ENCODE data around the gene AAMP.

AAMP gene

GRCh38 chr2:218218268-218219185 lies 51.4 kb downstream of the AAMP start:
- peaks cover 41 to 65% (median 54%) of the 10 kb centered on the region in 4 experiments for H3K4me1 ChIP-seq (ENCODE audit: control extremely low read depth in 1 of 4, control insufficient read depth in 4 of 4, insufficient read depth in 4 of 4, low read length in 3 of 4)
- peaks cover 0 to 18% (median 2%) of the 10 kb centered on the region in 4 experiments for H3K36me3 ChIP-seq (ENCODE audit: control insufficient read depth in 4 of 4, insufficient read depth in 4 of 4, low read length in 3 of 4)
- POLR2A ChIA-PET, result interaction anchor here (0.6 to 1.9 kb wide), 3 partner anchors 12 to 1734 kb away, joined by 3 to 8 read pairs (median 3); no protein-coding TSS in a partner anchor
- DNase-seq, result peak; percentile 50 to 86 (median 78)
- no peaks in the 10 kb centered on the region for H3K9me3 ChIP-seq (ENCODE audit: control extremely low read depth in 1 of 5, control insufficient read depth in 4 of 5, insufficient read depth in 2 of 5, low read depth in 1 of 5, low read length in 4 of 5)
- peak overlapping the region in 6 of 7 experiments; percentile 91 to 99 (median 96) for H3K4me3 ChIP-seq (ENCODE audit: control insufficient read depth in 1 of 7, extremely low read depth in 1 of 7, insufficient read depth in 4 of 7, low read depth in 2 of 7, low read length in 6 of 7)
- CTCF ChIA-PET, result interaction anchor here (0.6 to 6.4 kb wide), 7 partner anchors 9 to 41 kb away, joined by 3 to 59 read pairs (median 3); no protein-coding TSS in a partner anchor
- H3K27me3 ChIP-seq (replicated peaks in 2 of 5; ENCODE audit: control insufficient read depth in 4 of 5, insufficient read depth in 5 of 5, low read length in 4 of 5), result no peaks in the 10 kb centered on the region
- WGBS (ENCODE audit: insufficient coverage), result 0% methylated on average over 2 of the region's 4 CpGs
- H3K27ac ChIP-seq (ENCODE audit: insufficient read depth in 1 of 2, low read depth in 1 of 2, low read length in 2 of 2, poor library complexity in 1 of 2, severe bottlenecking in 2 of 2), result peak overlapping the region; percentile 94 to 96

GRCh38 chr2:218217360-218218267 lies 52.3 kb downstream of the AAMP start:
- Histone ChIP-seq H3K4me3 (ENCODE audit: control insufficient read depth in 1 of 7, extremely low read depth in 1 of 7, insufficient read depth in 4 of 7, low read depth in 2 of 7, low read length in 6 of 7) (peak overlapping the region; percentile 91 to 99 (median 95)), H3K36me3 (ENCODE audit: control insufficient read depth in 4 of 4, insufficient read depth in 4 of 4, low read length in 3 of 4) (peaks cover 0 to 11% (median 1%) of the 10 kb centered on the region in 4 experiments), H3K4me1 (ENCODE audit: control extremely low read depth in 1 of 4, control insufficient read depth in 4 of 4, insufficient read depth in 4 of 4, low read length in 3 of 4) (peaks cover 35 to 56% (median 50%) of the 10 kb centered on the region in 4 experiments), H3K27ac (ENCODE audit: insufficient read depth in 1 of 2, low read depth in 1 of 2, low read length in 2 of 2, poor library complexity in 1 of 2, severe bottlenecking in 2 of 2) (peak overlapping the region; percentile 94 to 96), H3K27me3 (replicated peaks in 2 of 5; ENCODE audit: control insufficient read depth in 4 of 5, insufficient read depth in 5 of 5, low read length in 4 of 5) (no peaks in the 10 kb centered on the region), H3K9me3 (ENCODE audit: control extremely low read depth in 1 of 5, control insufficient read depth in 4 of 5, insufficient read depth in 2 of 5, low read depth in 1 of 5, low read length in 4 of 5) (no peaks in the 10 kb centered on the region)
- ChIA-PET CTCF (interaction anchor here (0.8 to 6.4 kb wide), 3 partner anchors 14 to 84 kb away, joined by 3 to 59 read pairs (median 3); no protein-coding TSS in a partner anchor), POLR2A (interaction anchor here (1.7 kb wide), 1 partner anchor 12 kb away, joined by 9 read pairs; no protein-coding TSS in a partner anchor)
- DNase-seq, result peak; percentile 49 to 78 (median 73)
- 0% methylated on average over 36 of the region's 47 CpGs for whole genome bisulfite sequencing (ENCODE audit: insufficient coverage)

GRCh38 chr2:218216674-218217359 lies 53.1 kb downstream of the AAMP start, which contains the start of gene ARPC2:
Gene ARPC2, plus strand, starts transcription at chr2:218217189. Its CDS starts 282 bp downstream, at chr2:218217471.
- WGBS (ENCODE audit: insufficient coverage), result under 1% methylated on average over 28 of the region's 60 CpGs
- CTCF ChIA-PET, result interaction anchor here (0.8 to 2.1 kb wide), 4 partner anchors 30 to 85 kb away, joined by 3 to 6 read pairs (median 3); partner anchors contain the start of genes AAMP and PNKD
- no peaks in the 10 kb centered on the region for H3K27me3 ChIP-seq (replicated peaks in 2 of 5; ENCODE audit: control insufficient read depth in 4 of 5, insufficient read depth in 5 of 5, low read length in 4 of 5)

GRCh38 chr2:218216336-218216673 lies 53.6 kb downstream of the AAMP start:
- CTCF ChIA-PET, result interaction anchor here (0.6 to 2.1 kb wide), 7 partner anchors 15 to 76 kb away, joined by 3 to 7 read pairs (median 4); partner anchors contain the start of genes AAMP and PNKD
- no peak for DNase-seq

More at GRCh38 chr2:218216674-218217359, 53.1 kb downstream of the AAMP start, which contains the start of gene ARPC2:
- H3K4me3 ChIP-seq (ENCODE audit: control insufficient read depth in 1 of 7, extremely low read depth in 1 of 7, insufficient read depth in 4 of 7, low read depth in 2 of 7, low read length in 6 of 7), result peak within 1 kb of the TSS; percentile 91 to 99 (median 95)
- POLR2A ChIA-PET, result interaction anchor here (0.6 to 1.7 kb wide), 3 partner anchors 9 to 311 kb away, joined by 3 to 9 read pairs (median 3); no protein-coding TSS in a partner anchor
- DNase-seq, result peak; percentile 96 to 98 (median 97)
- H3K27ac ChIP-seq (ENCODE audit: insufficient read depth in 1 of 2, low read depth in 1 of 2, low read length in 2 of 2, poor library complexity in 1 of 2, severe bottlenecking in 2 of 2), result peak within 1 kb of the TSS; percentile 94 to 96
- peaks cover 0 to 11% (median 1%) of the 10 kb centered on the region in 4 experiments for H3K36me3 ChIP-seq (ENCODE audit: control insufficient read depth in 4 of 4, insufficient read depth in 4 of 4, low read length in 3 of 4)
- no peaks in the 10 kb centered on the region for H3K9me3 ChIP-seq (ENCODE audit: control extremely low read depth in 1 of 5, control insufficient read depth in 4 of 5, insufficient read depth in 2 of 5, low read depth in 1 of 5, low read length in 4 of 5)
- peaks cover 31 to 49% (median 44%) of the 10 kb centered on the region in 4 experiments for H3K4me1 ChIP-seq (ENCODE audit: control extremely low read depth in 1 of 4, control insufficient read depth in 4 of 4, insufficient read depth in 4 of 4, low read length in 3 of 4)

More at GRCh38 chr2:218216336-218216673, 53.6 kb downstream of the AAMP start:
- peak overlapping the region; percentile 65 to 99 (median 95) for H3K4me3 ChIP-seq (ENCODE audit: control insufficient read depth in 1 of 7, extremely low read depth in 1 of 7, insufficient read depth in 4 of 7, low read depth in 2 of 7, low read length in 6 of 7)
- WGBS (ENCODE audit: insufficient coverage), result 91% methylated on average over 5 of the region's 9 CpGs
- peaks cover 0 to 11% (median 1%) of the 10 kb centered on the region in 4 experiments for H3K36me3 ChIP-seq (ENCODE audit: control insufficient read depth in 4 of 4, insufficient read depth in 4 of 4, low read length in 3 of 4)
- H3K27ac ChIP-seq (ENCODE audit: insufficient read depth in 1 of 2, low read depth in 1 of 2, low read length in 2 of 2, poor library complexity in 1 of 2, severe bottlenecking in 2 of 2), result peak overlapping the region; percentile 88 to 96
- no peaks in the 10 kb centered on the region for H3K27me3 ChIP-seq (replicated peaks in 2 of 5; ENCODE audit: control insufficient read depth in 4 of 5, insufficient read depth in 5 of 5, low read length in 4 of 5)
- H3K4me1 ChIP-seq (ENCODE audit: control extremely low read depth in 1 of 4, control insufficient read depth in 4 of 4, insufficient read depth in 4 of 4, low read length in 3 of 4), result peaks cover 29 to 44% (median 39%) of the 10 kb centered on the region in 4 experiments
- POLR2A ChIA-PET, result interaction anchor here (0.6 to 1.7 kb wide), 4 partner anchors 9 to 312 kb away, joined by 3 to 9 read pairs (median 4); no protein-coding TSS in a partner anchor
- no peaks in the 10 kb centered on the region for H3K9me3 ChIP-seq (ENCODE audit: control extremely low read depth in 1 of 5, control insufficient read depth in 4 of 5, insufficient read depth in 2 of 5, low read depth in 1 of 5, low read length in 4 of 5)
